Stimulated activated memory B cell treated with anti-CD40 and anti-IgM and Interleukin-4, amounts not matched to agents 10 μg/mL and 1 μg/mL and 100 μg/mL, for 72 hours (primary cell): Measurements from ENCODE around the gene PPIP5K2.

ENCODE experiments used
- ATAC-seq: fragments of 150-1000 bp; cut with Tn5 transposase; 2 replicates; pipeline ENCODE4 v1.10.0; 2021
- H3K27ac Mint-ChIP-seq: one replicate; pipeline ENCODE4 v1.8.0; 2022; ENCODE audit warnings: mild to moderate bottlenecking, mixed read lengths
- H3K27me3 Mint-ChIP-seq: one replicate; pipeline ENCODE4 v1.8.0; 2022; ENCODE audit warnings: mixed read lengths
- H3K36me3 Mint-ChIP-seq: one replicate; pipeline ENCODE4 v1.8.0; 2022; ENCODE audit warnings: mixed read lengths
- H3K4me1 Mint-ChIP-seq: one replicate; pipeline ENCODE4 v1.8.0; 2022; ENCODE audit warnings: mixed read lengths
- H3K4me3 Mint-ChIP-seq: one replicate; pipeline ENCODE4 v1.8.0; 2022; ENCODE audit warnings: mild to moderate bottlenecking, moderate library complexity, mixed read lengths
- H3K9me3 Mint-ChIP-seq: one replicate; pipeline ENCODE4 v1.8.0; 2022; ENCODE audit warnings: mixed read lengths

PPIP5K2 gene

DNA sequence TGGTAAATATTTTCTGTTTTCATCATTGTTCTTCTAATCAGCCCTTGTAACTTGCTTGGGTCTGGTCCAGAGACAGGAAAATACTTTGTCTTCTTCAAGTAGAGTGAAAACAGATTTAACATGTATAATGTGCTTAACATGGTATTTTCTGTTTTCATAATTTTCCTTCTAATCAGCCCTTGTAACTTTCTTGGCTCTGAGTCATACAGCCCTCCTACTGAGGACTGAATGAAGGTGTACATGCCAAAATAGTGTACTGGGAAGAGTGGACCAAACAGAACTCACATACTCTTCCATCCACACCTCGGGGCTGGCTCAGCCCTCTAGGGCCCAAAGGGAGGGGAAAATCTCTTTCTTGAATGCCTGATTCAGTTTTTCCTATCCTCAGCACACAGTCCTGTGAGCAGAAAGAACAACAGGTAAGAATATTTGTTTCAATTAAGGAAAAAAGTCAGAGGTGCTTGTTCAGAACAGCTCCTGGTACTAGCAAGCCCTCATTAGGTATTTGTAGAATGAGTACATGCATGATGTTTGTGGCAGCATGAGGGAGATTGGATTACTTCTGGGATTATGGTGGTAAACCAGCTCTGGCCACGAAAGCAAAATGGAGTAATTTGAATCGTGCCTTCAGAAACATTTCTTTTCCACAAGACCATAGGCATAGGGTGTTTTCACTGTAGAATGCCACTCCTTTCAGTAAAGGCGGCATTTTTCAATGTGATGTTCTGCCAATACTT is 114.3 kb downstream of the PPIP5K2 start:
- Mint-ChIP-seq H3K4me1 (no peaks in the 10 kb centered on the region), H3K9me3 (peaks cover 3% of the 10 kb centered on the region), H3K36me3 (peaks cover 5% of the 10 kb centered on the region), H3K27ac (no peak overlapping the region), H3K4me3 (no peak overlapping the region), H3K27me3 (peaks cover 11% of the 10 kb centered on the region)
- ATAC-seq: no peak

DNA sequence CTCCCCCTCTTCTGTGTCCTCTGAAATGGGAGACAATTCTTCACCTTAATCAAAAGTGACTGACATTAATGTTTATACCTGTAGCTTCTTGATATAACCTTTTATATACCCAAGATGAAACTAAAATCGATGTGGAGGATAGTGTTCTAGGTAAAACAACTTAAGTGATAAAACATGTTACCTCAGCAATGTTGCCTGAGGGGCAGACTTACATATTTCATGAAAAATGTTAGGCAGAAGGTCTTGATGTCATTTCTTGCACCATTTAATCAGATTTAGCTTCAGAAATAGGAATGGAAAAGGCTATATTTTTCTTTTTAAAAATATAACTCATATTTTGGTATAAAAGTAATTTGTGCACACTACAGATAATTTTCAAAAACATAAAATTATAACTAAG is 115.8 kb downstream of the PPIP5K2 start:
- Mint-ChIP-seq H3K27ac (no peak overlapping the region), H3K36me3 (peaks cover 5% of the 10 kb centered on the region), H3K4me1 (no peaks in the 10 kb centered on the region), H3K4me3 (no peak overlapping the region), H3K27me3 (peaks cover 13% of the 10 kb centered on the region), H3K9me3 (peaks cover 3% of the 10 kb centered on the region)
- no peak for ATAC-seq

DNA sequence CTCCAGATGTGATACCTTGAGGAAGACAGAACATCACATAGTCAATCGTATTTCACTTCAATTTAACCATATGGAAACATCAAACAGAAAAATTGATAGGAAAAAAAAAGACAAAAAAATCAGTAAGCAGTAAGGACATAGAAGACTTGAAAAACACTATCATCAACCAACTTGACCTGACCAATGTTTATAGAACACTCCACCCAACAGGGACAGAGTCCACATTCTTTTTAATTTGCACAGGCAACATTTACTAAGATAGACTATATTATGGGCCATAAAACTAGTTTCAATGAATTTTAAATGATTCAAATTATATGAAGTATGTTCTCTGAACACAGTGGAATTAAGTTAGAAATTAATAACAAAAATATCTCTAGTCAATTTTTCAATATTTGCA is 117.7 kb downstream of the PPIP5K2 start:
- no peak for ATAC-seq
- H3K27me3 Mint-ChIP-seq: peaks cover 19% of the 10 kb centered on the region
- H3K4me1 Mint-ChIP-seq: no peaks in the 10 kb centered on the region
- no peak overlapping the region for H3K27ac Mint-ChIP-seq
- no peak overlapping the region for H3K4me3 Mint-ChIP-seq
- H3K36me3 Mint-ChIP-seq: peaks cover 5% of the 10 kb centered on the region
- peaks cover 3% of the 10 kb centered on the region for H3K9me3 Mint-ChIP-seq

DNA sequence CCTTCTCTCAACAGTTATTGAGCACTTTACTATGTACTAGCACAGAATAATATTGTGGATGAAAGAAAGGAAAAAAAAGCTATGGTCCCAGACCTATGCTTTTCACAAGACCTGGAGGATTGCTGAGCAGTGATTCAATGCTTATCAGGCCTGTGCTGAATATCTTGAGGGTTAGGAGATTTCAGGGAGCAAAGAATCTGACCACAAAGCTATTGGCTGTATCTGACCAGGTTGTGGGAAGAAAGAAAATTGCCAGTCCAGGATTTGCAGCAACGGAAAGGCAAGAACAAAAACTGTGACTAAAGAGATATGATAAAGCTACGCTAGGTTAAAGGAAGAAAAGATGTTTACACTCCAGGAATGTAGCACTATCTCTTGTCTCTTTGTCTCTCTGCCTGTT is 123.6 kb downstream of the PPIP5K2 start:
- peaks cover 9% of the 10 kb centered on the region for H3K27me3 Mint-ChIP-seq
- no peak for ATAC-seq
- peaks cover 7% of the 10 kb centered on the region for H3K9me3 Mint-ChIP-seq
- no peak overlapping the region for H3K4me3 Mint-ChIP-seq
- no peak overlapping the region for H3K27ac Mint-ChIP-seq
- no peaks in the 10 kb centered on the region for H3K36me3 Mint-ChIP-seq
- peaks cover 9% of the 10 kb centered on the region for H3K4me1 Mint-ChIP-seq

DNA sequence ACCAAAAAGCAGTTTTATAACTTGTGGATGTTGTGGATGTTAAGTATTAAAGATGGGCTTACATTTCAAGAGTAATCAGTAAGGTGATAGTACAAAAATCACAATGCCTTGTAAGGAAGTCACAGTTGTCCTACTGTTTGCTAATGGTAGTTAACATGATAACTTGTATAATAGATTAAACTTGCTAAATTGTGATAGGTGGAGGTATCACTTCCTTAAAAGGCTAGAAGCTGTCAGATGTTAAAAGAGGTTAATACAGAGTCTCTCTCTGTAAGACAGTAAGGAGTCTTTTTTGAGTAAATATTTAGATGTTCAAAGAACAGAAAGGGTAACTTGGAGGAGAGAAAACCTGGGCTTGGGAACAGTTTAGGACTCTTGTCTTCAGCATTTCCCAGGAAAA is 124.3 kb downstream of the PPIP5K2 start:
- Mint-ChIP-seq H3K27ac (no peak overlapping the region), H3K27me3 (peaks cover 9% of the 10 kb centered on the region), H3K4me3 (no peak overlapping the region), H3K4me1 (peaks cover 9% of the 10 kb centered on the region), H3K36me3 (no peaks in the 10 kb centered on the region), H3K9me3 (peaks cover 8% of the 10 kb centered on the region)
- no peak for ATAC-seq

DNA sequence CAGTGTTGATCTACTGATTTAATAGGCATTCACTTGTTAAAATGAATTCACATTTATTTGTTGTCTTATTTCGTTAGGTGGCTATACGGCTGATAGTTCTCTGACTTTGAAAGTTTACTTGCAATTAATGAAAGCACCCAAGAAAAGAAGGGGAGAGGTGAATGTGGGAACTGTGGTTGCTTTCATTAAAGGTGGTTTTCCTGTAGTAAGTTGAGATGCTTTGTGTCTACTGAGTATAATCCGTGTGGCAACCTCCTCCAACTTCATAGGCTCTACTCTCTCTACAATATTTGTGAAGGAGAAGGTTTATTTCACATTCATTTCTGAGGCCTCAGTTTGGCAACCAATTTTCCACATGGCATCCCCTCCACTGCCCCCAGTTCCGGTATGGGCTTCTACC is 125.7 kb downstream of the PPIP5K2 start:
- Mint-ChIP-seq H3K9me3 (peaks cover 8% of the 10 kb centered on the region), H3K27ac (no peak overlapping the region), H3K4me1 (peaks cover 9% of the 10 kb centered on the region), H3K36me3 (no peaks in the 10 kb centered on the region), H3K27me3 (peaks cover 17% of the 10 kb centered on the region), H3K4me3 (no peak overlapping the region)
- ATAC-seq: no peak

DNA sequence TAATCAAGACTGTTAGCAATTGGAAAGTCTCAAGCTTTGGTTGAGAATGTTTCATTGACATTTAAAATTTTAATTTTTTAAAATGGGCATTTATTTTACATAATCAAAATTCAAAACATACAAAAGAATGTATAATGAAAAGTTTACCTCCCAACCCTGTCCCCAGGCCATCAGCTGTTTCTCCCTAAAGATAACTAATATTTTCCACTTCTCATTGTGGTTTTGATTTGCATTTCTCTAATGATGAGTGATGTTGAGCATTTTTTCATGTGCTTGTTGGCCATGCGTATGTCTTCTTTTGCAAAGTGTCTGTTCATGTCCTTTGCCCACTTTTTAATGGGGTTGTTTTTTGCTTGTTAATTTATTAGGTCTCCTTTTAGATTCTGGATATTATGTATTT is 127.0 kb downstream of the PPIP5K2 start:
- peaks cover 13% of the 10 kb centered on the region for H3K27me3 Mint-ChIP-seq
- ATAC-seq: no peak
- H3K9me3 Mint-ChIP-seq: peaks cover 8% of the 10 kb centered on the region
- no peak overlapping the region for H3K4me3 Mint-ChIP-seq
- peaks cover 9% of the 10 kb centered on the region for H3K4me1 Mint-ChIP-seq
- H3K27ac Mint-ChIP-seq: no peak overlapping the region
- H3K36me3 Mint-ChIP-seq: no peaks in the 10 kb centered on the region

DNA sequence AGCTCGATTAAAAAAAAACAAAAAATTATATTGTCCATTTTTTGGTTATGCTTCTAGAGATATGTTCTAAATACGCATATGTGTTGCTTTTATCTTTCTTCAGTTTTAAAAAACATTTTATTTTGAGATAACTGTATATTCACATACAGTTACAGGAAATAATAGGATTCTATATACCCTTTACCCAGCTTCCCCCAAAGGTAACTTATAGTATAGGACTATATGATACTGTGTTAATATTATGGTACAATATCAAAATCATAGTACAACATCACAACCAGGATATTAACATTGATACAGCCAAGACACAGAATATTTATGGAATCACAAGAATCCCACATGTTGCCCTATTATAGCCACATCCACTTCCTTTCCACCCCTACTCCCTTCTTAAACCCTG is 129.0 kb downstream of the PPIP5K2 start:
- no peaks in the 10 kb centered on the region for H3K36me3 Mint-ChIP-seq

DNA sequence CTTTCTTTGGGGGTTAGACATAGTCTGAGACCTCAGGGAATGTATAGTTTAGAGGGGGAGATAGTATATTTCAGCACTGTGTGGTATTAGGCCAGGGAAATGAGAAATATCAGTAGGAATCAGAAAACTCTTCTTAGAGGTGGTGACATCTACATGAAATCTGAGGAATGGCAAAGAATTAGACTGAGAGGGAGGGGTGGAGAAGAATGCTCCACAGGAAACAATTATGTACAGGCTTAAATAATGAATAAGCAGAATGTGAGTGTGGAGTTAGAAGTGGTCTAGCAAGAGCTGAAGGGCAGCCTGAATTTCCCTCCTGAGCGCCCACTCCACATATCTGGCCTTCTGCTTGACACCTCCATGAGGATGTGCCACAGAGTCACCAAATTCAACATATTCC is 134.8 kb downstream of the PPIP5K2 start:
- H3K36me3 Mint-ChIP-seq: no peaks in the 10 kb centered on the region
- peaks cover 7% of the 10 kb centered on the region for H3K4me1 Mint-ChIP-seq
- H3K27me3 Mint-ChIP-seq: peaks cover 33% of the 10 kb centered on the region
- H3K27ac Mint-ChIP-seq: no peak overlapping the region
- H3K4me3 Mint-ChIP-seq: no peak overlapping the region
- no peak for ATAC-seq
- H3K9me3 Mint-ChIP-seq: no peaks in the 10 kb centered on the region

More for the DNA sequence above, 129.0 kb downstream of the PPIP5K2 start:
- Mint-ChIP-seq H3K4me3 (no peak overlapping the region), H3K4me1 (peaks cover 9% of the 10 kb centered on the region), H3K27ac (no peak overlapping the region), H3K9me3 (peaks cover 8% of the 10 kb centered on the region), H3K27me3 (peaks cover 13% of the 10 kb centered on the region)
- no peak for ATAC-seq

DNA sequence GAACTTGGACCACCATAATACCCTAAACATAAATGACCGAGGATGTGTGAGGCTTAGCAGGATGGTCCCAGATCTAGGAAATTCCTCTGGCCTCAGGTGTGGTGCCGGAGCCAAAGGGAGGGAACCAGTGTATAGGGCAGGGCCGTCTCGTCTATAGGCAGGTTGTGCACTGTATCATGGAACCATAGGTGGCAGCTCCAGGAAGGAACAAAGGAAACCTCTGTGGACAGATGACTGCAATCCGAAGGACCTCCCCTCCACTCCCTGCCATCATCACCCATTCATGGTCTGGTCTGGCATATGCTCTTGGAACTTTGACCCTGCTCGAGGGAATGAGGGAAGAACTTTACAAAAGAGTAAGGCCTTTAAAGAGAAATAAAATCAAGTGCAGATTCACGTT is 135.6 kb downstream of the PPIP5K2 start:
- no peak for ATAC-seq
- H3K4me1 Mint-ChIP-seq: peaks cover 10% of the 10 kb centered on the region
- no peak overlapping the region for H3K27ac Mint-ChIP-seq
- H3K4me3 Mint-ChIP-seq: no peak overlapping the region
- H3K27me3 Mint-ChIP-seq: peaks cover 25% of the 10 kb centered on the region
- no peaks in the 10 kb centered on the region for H3K36me3 Mint-ChIP-seq
- no peaks in the 10 kb centered on the region for H3K9me3 Mint-ChIP-seq

DNA sequence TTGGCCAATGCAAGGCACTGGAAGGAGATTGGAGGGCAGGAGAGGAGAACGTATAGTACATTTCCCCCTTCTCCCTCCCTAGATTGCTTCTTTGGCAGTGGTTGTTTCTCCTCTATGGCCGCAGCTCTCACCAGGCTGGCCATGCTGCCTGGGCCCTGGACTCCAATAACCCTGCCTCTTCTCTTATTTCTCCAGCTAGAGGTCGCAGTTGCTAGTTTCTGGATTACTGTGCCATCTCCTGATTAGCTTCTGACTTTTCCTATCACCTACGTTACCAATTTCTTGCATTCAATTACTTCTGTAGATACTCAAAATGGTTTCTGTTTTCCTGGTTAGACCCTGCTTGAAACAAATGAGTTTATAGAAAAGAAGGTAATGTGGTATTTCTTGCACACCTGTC is 136.1 kb downstream of the PPIP5K2 start:
- H3K36me3 Mint-ChIP-seq: no peaks in the 10 kb centered on the region
- H3K9me3 Mint-ChIP-seq: no peaks in the 10 kb centered on the region
- peaks cover 15% of the 10 kb centered on the region for H3K4me1 Mint-ChIP-seq
- H3K4me3 Mint-ChIP-seq: no peak overlapping the region
- no peak for ATAC-seq
- peaks cover 21% of the 10 kb centered on the region for H3K27me3 Mint-ChIP-seq
- H3K27ac Mint-ChIP-seq: no peak overlapping the region

DNA sequence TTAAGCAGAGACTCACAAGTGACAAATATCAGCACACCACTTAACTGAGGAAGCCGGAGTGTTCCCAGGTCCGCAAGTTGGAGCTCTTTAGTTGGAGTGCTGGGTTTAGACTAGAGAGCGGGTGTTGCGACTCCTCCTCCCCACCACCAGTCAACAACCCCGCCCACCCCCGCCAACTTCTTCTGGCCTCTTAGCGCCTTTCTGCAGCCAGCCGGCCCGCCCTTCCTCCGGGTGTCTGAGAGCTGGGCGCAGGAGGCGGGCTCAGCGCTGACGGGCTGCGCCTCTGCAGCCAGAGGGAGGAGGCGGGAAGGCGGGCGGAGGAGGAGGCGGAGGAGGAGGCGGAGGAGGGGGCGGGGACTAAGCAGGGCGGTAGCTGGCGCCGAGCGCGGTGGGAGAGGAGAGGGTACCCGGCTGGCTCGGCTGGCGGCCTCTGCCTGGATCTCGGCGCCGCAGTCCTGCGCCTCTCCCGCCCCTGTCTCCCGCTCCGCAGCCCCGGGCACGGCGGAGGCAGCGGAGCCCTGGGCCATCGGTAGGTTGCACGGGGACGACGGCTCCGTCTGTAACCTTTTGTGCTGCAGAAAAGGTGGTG is 138.4 kb downstream of the PPIP5K2 start, which contains the start of gene MACIR:
TSS of gene MACIR (plus strand) at position 396 of the 589 bp plus-strand sequence. CDS start 17,157 bp downstream, outside the sequence.
- Mint-ChIP-seq H3K27ac (peak within 1 kb of the TSS; percentile 87), H3K4me1 (peaks cover 31% of the 10 kb centered on the region), H3K36me3 (no peaks in the 10 kb centered on the region), H3K9me3 (no peaks in the 10 kb centered on the region), H3K27me3 (peaks cover 20% of the 10 kb centered on the region), H3K4me3 (peak within 1 kb of the TSS; percentile 93)
- peak; percentile 96 for ATAC-seq

DNA sequence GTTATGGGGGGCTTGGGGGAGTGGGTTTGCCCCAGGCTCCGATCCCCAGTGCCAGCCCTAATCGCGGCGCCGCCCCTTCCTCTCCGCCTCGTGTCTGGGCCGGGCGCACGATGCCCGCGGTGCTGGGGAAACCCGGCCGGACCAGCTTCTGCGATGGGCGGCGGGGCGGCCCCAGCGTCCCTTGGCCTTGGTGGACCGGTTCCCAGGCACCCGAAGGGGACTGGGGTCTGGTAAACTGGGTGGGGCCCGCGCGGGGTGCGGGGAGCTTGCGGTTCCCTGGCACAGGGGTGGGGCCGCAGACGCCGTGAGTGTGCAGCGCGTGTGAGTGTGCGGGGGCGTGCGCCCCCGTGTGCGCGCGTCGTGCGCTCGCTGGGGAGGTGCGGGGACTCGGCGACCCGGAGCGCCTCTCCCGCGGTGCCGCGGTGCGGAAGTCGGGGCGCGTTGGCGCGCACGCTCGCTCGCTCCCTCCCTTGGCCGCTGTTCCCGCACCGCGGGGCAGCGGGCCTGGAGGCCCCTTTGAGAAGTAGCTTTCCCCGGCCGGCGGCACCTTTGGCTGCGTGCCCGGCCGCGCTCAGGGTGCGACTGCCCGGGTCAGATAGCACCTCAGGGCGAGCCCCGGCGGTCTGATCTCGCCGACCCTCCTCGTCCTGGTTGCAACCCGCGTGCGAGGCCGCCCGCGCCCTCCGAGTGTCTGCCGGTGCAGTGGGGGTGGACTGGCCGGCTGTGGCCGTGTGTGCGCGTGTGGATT is 139.0 kb downstream of the PPIP5K2 start:
- Mint-ChIP-seq H3K27ac (peak overlapping the region; percentile 87), H3K4me3 (peak overlapping the region; percentile 93), H3K36me3 (no peaks in the 10 kb centered on the region), H3K4me1 (peaks cover 31% of the 10 kb centered on the region), H3K27me3 (peaks cover 20% of the 10 kb centered on the region), H3K9me3 (no peaks in the 10 kb centered on the region)
- ATAC-seq: peak; percentile 73

DNA sequence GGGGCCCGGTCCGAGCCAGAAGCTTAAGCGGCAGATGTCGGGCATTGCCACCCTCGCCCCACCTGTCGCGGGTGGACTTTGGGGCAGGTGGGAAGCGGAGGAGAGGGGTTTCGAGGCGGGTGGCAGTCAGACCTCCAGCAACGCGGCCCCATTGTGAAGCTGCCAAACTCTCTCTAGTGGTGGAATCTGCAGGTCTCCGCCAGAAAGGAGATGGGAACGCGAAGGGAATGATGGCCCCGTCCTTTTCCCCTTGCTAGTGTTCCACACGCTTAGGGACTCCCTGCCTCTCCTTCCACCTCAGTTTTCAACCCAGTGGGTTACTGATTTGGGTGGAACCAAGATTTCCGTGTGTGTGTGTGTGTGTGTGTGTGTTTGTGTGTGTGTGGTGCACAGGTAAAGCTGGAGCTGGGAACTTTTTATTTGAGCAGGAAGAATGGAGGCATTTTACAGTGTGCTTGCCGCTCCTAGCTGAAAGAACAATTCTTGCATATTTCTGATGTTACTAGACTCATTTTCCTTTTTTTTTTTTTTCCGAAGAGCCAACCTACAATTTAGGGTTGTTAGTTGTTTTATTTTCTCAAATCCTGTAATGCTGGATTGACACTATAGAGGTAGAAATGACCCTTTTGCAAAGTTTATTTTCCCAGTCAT is 139.7 kb downstream of the PPIP5K2 start:
- peaks cover 31% of the 10 kb centered on the region for H3K4me1 Mint-ChIP-seq

DNA sequence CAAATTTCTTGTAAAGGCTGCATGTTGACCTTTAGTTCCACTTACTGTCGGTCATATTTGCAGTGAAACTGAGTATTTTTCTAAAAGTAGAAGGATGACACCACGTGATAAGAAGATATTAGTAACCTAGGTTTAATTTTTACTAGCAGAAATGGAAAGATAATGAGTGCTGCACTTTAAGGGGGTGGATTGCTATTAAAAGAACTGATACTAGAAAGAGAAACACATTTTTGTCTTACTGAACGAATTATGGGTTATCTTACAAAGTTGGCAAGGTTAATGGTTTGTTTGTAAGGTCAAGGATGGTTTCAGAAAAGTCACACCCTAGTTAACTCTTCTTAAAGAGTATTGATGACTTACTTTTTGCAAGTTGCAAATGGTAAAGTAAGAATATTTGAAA is 140.8 kb downstream of the PPIP5K2 start:
- peaks cover 5% of the 10 kb centered on the region for H3K27me3 Mint-ChIP-seq
- peaks cover 31% of the 10 kb centered on the region for H3K4me1 Mint-ChIP-seq
- no peak for ATAC-seq
- H3K36me3 Mint-ChIP-seq: no peaks in the 10 kb centered on the region
- no peaks in the 10 kb centered on the region for H3K9me3 Mint-ChIP-seq
- H3K27ac Mint-ChIP-seq: no peak overlapping the region
- H3K4me3 Mint-ChIP-seq: no peak overlapping the region

More for the DNA sequence above, 139.7 kb downstream of the PPIP5K2 start:
- H3K36me3 Mint-ChIP-seq: no peaks in the 10 kb centered on the region
- peak overlapping the region; percentile 87 for H3K27ac Mint-ChIP-seq
- ATAC-seq: no peak
- H3K4me3 Mint-ChIP-seq: peak overlapping the region; percentile 93
- H3K27me3 Mint-ChIP-seq: peaks cover 16% of the 10 kb centered on the region
- H3K9me3 Mint-ChIP-seq: no peaks in the 10 kb centered on the region
